Activated CD8-positive, alpha-beta memory T cell treated with anti-CD3 and anti-CD28 coated beads for 24 hours (primary cell): ENCODE measurements around the gene TOLLIP.

Experiments
- DNase-seq: peaks from one replicate; pipeline ENCODE4 v3.0.0-alpha.2; 2020

The TOLLIP gene

DNA sequence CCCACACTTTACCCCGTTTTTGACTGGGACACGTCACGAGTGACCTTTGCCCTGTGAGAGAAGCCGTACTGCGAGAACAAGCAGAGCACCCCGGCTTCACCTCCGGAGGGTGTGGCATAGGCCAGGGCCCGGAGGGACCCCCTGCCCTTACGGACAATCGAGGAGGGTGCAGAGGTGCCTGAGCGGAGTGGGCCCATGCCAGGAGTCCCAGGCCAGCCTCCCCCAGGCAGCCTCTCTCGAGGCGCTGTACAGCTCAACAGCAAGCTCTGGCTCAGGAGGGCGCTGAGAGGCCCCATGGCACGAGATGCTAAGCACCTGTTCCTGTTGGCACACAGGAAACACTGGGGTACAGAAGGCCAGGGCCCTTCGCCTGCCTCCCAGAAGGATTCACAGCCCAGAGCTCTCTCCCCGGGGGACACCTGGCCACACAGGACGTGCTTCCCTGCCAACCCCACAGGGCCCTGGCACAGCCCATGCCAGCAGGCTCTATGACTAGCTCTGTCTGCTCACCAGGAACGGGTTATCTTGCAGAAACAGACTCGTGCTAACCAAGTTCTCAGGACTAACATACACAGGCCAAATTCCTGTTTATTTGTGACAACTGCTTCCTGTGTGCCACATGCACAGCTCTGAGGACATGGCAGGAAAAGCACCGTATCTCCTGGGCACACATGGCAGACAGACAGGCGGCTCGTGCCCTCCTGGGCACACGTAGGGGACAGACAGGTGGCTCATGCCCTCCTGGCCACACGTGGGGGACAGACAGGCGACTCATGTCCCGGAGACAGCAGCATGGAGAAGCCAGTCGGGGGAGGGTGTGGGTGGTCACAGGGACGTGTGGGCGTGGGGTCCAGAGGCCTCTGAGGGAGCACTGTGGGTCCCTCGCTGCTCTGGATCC, 11.6 kb downstream of the TOLLIP start:
- no peak for DNase-seq

GRCh38 chr11:1297011-1297575, 12.3 kb downstream of the TOLLIP start:
- no peak for DNase-seq

GRCh38 chr11:1296287-1296686, 13.1 kb downstream of the TOLLIP start:
- no peak for DNase-seq

GRCh38 chr11:1295591-1295990, 13.8 kb downstream of the TOLLIP start:
- no peak for DNase-seq

DNA sequence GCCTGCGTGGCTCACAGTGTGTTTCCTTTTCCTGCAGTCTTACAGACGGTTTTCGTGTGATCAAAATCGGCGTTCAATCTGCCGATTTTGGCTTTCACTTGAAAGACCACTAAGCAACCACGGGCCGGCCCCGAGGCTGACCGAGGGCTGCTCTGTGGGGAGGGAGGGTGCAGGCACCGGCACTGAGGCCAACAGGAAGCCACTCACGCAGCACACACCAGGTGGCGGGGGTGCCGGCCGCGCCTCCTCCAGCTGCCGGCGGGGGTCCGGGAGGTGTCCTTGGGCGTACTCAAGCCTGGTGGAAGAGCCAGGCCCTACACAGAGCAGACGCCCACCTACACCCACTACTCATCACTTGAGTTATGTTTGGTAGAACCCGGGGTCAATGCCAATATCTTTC, 14.3 kb downstream of the TOLLIP start:
- DNase-seq = no peak

- no peak for DNase-seq
Observed at GRCh38 chr11:1293619-1294015, 15.8 kb downstream of the TOLLIP start.

- no peak for DNase-seq
Observed at GRCh38 chr11:1292644-1293618, 16.5 kb downstream of the TOLLIP start.

DNA sequence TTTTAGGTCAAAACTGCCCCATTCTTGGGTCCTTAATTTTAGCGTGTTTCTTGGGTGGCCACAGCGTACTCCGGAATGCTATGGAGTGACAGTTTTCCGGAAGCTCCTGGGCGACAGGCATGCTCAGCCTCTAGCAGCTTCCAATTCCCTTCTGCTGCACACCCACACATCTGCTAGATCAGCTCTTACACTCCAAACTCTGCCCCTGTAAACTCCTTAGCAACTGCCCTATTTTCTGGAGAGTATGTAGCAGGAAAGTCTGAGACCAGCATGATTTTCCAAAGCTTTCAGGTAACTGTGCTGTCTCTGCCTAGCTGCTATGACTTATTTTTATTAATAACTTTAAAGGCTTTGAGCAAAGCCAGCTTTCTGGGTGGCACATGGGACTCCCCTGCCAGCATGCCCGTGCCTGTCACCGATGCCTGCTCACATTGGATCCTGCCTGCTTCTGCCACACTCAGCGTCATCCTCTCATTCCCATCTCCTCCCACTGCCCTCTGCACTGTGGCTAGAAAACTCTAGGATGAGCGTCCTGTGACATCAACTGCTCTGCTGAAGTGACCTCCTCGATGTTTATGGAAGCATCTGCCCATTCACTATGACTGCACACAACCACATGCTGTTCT, 17.3 kb downstream of the TOLLIP start:
- DNase-seq = no peak

DNA sequence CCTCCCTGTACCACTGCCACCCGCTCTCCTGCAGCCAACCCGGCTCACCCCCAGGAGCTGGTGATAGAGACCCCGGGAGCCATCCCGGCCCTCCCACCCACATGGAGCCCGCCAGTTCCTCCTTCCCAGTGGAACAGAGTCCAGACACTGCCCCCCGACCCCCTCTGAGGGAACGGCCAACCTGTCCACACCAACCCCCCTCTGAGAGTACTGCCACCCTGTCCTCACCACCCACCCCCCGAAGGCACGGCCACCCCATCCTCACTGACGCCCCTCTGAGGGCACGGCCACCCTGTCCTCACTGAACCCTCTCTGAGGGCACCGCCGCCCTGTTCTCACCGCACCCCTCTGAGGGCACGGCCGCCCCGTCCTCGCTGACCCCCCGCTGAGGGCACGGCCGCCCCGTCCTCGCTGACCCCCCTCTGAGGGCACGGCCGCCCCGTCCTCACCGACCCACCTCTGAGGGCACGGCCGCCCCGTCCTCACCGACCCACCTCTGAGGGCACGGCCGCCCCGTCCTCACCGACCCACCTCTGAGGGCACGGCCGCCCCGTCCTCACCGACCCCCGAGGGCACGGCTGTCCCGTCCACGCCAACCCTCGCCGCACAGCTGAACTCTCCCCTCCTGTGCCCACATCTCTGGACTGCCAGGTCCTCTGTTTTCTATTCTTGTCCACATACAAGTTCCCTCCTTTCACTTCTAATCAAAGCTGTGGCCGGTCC, 18.0 kb downstream of the TOLLIP start:
- no peak for DNase-seq

DNA sequence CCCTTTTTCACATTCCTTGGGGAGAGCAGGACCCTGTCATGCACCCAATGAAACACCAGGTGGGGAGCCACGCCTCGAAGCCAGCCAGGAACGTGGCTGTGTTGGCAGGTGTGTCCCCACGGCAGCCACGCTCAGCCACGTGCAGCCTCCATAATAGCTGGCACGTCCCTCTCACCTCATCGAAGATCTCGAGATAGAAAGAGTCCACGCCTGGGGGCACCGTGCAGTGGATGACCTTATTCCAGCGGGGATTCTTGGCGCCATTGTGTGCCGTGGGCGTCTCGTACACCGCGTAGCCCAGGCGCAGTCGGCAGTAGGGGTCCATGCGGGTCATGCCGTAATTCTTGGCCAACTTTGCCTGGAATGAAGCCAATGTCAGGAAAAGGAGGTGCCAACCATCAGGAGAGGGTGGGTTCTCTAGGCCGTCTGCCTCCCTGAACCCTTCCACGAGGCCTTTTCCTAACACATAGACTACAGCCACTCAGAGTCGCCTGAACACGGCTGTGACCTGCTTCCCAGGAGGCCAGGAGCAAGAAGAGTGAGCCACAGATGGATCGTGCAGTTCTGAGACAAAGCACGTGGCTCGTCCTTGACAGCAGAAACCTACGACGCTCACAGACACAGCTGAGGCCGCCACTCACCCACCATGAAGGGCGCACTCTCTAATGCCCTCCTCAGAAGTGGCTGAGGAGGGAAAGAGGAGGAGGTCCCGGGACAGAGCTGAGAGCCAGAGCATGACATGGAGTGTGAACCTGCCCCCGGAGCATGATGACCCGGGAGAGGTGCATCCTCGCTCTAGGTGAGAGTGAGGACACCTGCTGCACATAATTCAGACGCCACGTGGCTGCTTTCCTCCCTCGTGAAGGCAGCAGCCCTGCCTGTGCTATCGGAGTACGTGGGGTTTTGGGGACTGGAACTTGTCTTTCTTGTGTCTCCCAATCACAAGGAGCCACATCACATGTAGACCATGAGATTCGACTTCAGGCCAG, 19.1 kb downstream of the TOLLIP start:
- no peak for DNase-seq

DNA sequence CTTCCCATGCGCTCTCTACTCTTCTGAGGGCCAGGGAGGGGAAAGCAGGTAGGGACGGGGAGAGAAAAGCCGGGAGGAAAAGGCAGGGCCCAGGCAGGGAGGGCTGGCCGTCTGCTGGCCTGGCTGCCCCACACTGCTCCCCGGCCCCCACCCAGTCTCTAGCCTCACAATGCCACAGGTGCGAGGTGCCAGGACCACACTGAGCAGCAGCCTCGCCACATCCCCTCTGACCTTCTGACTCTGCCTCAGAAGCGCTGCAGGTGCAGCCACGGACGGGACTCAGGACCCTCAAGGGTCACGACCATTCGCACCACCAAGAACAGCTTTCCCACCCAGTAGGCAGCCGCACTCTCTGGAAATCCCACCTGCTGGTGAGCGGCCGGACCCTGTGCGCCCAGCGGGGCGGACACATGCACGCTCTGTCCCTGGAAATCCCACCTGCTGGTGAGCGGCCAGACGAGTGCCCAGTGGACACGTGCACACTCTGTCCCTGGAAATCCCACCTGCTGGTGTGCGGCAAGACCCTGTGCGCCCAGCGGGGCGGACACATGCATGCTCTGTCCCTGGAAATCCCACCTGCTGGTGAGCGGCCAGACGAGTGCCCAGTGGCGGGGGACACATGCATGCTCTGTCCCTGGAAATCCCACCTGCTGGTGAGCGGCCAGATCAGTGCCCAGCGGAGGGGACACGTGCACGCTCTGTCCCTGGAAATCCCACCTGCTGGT, 20.1 kb downstream of the TOLLIP start:
- DNase-seq = no peak

DNA sequence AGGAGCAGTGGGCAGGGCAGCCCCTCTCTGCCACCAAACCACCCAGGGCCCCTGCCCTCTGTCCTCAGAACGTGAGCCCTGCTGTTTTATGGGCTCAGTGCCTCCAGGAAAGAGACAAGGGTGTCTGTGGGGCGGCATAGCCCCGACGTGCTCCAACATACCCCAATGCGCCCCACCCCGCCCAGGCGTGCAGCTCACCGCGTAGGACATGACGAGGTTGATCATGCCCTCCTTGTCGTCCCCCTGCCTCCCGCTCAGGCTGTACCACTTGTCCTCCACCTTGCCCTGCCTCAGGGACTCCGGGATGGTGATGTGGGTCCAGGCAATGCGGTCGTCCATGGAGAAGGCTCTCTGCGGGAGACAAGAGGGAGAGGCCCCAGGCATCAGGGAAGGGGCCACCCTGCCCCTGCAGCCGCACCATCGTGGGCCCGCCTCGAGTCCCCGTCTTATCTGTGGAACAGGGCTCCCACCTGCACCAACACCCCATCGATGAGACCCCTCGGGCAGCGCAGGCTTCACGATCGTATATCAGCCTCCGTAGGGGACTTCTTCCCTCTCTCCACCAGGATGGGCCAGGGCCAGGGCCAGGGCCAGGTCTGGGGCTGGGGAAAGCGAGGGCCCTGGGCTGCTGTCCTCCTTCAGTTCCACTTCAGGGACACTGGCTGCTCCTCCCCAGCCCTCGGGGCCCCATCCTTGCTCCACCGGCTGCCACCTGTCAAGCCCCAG, 20.8 kb downstream of the TOLLIP start:
- DNase-seq = no peak

- no peak for DNase-seq
Observed at GRCh38 chr11:1287928-1288327, 21.5 kb downstream of the TOLLIP start.

GRCh38 chr11:1285876-1286275, 23.6 kb downstream of the TOLLIP start:
- no peak for DNase-seq

GRCh38 chr11:1285316-1285744, 24.1 kb downstream of the TOLLIP start:
- DNase-seq = no peak

GRCh38 chr11:1283906-1284305, 25.5 kb downstream of the TOLLIP start:
- DNase-seq = no peak

DNA sequence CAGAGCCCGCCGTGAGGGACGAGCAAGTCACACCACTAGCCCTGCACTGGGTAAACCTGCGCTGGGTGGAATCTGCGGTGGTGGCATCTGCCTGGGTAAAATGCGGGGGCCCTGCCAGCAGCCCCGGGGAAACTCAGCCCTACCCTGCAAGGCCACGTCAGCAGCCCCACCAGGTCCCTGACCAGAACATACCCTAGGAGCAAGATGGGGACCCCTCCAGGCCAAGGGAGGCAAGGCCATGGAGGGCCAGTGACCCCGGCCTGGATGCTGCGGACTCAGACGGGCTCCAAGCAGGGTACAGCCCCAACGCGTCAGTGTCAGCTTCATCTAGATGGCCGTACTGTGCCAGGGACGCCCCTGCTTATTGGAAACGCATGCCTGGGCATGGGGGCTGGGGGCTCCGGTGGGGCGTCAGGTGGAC, 26.3 kb downstream of the TOLLIP start:
- DNase-seq = no peak

DNA sequence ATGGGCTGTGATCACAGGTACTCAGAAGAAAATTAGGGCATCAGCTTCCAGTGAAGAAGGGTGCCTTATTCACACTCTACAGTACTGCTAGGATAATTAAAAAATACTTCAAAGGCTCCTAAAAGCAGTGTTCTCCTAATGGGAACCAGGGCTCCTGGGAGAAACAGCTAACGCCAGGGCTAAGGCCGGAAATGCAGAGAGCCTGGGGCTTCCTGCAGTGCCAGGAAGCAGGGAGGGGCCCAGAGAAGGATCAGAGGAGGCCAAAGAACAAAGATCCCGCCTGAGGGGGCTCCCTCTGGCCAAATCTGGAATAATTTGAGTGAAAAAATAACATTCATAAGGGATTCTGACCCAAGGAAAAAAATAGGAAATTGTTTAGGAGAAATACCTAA, 27.5 kb downstream of the TOLLIP start:
- no peak for DNase-seq

DNA sequence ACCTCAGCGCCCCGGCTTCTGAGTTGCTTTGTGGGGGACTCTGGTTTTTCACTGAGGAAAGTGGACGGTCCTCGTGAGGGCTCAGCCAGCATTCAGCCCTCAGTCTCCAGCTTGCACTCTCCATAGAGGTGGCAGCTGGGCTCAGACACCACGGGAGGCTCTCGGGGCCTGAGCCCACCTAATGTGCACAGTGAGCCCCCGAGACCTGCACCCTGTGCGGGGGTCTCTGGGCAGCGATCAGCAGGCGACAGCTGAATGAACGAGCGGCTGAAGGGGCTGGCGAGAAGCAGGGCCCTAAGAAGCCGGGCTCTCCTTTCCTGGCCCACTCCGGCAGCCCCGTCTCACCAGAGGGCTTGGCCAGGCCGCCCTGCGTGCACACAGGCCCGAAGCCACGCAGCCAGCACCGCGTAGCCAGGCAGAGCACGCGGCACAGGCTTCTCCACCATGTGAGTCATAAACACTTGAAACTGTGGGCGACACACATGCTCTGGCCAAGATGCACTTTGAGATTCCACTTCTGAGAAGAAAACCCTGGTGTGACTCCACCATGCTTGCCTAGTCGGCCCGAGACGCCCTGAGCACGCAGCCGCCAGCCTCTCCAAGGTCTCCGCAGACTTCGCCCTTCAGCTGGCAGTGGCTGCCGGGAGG, 28.0 kb downstream of the TOLLIP start:
- DNase-seq = no peak
